Ishikawa (cell line): ENCODE data around the gene RYR2.

ENCODE experiments used
- CEBPB ChIP-seq: IDR thresholded peaks from 2 replicates; pipeline ENCODE4 v1.6.1; 2012
- CREB1 ChIP-seq: IDR thresholded peaks from 2 replicates; pipeline ENCODE4 v1.6.1; 2012; ENCODE audit warnings: low read depth
- EGR1 ChIP-seq: IDR thresholded peaks from 2 replicates; pipeline ENCODE4 v1.6.1; 2012
- EP300 ChIP-seq: IDR thresholded peaks from 2 replicates; pipeline ENCODE4 v1.6.1; 2012; ENCODE audit warnings: borderline replicate concordance
- FOXM1 ChIP-seq: IDR thresholded peaks from 2 replicates; pipeline ENCODE4 v1.6.1; 2012; ENCODE audit warnings: low read depth, borderline replicate concordance
- MAX ChIP-seq: IDR thresholded peaks from 2 replicates; pipeline ENCODE4 v1.6.1; 2012
- NFIC ChIP-seq: IDR thresholded peaks from 2 replicates; pipeline ENCODE4 v1.6.1; 2012
- RAD21 ChIP-seq: IDR thresholded peaks from 2 replicates; pipeline ENCODE4 v1.6.1; 2012; ENCODE audit warnings: low read depth
- REST ChIP-seq: IDR thresholded peaks from 2 replicates; pipeline ENCODE4 v1.6.1; 2012; ENCODE audit warnings: low read depth, mild to moderate bottlenecking
- TAF1 ChIP-seq: IDR thresholded peaks from 2 replicates; pipeline ENCODE4 v1.6.1; 2012; ENCODE audit warnings: low read depth, mild to moderate bottlenecking
- TCF12 ChIP-seq: IDR thresholded peaks from 2 replicates; pipeline ENCODE4 v1.6.1; 2012; ENCODE audit warnings: low read depth
- TEAD4 ChIP-seq: IDR thresholded peaks from 2 replicates; pipeline ENCODE4 v1.6.1; 2012
- USF1 ChIP-seq: IDR thresholded peaks from 2 replicates; pipeline ENCODE4 v1.6.1; 2012
- YY1 ChIP-seq: IDR thresholded peaks from 2 replicates; pipeline ENCODE4 v1.6.1; 2012; ENCODE audit warnings: low read depth
- ZBTB7A ChIP-seq: IDR thresholded peaks from 2 replicates; pipeline ENCODE4 v1.6.1; 2012; ENCODE audit warnings: low read depth

RYR2 gene

GRCh38 chr1:237201155-237201554 lies 159.2 kb downstream of the RYR2 start:
- TF ChIP-seq NFIC (no peak), CREB1 (no peak), EP300 (no peak), CEBPB (no peak), EGR1 (no peak), TCF12 (no peak), YY1 (no peak), ZBTB7A (no peak), TEAD4 (no peak), RAD21 (no peak), FOXM1 (no peak), USF1 (no peak), MAX (no peak), REST (no peak), TAF1 (no peak)

GRCh38 chr1:237204841-237205240 lies 162.9 kb downstream of the RYR2 start:
- TF ChIP-seq FOXM1 (no peak), ZBTB7A (no peak)

GRCh38 chr1:237205400-237206064 lies 163.5 kb downstream of the RYR2 start:
- TF ChIP-seq TCF12, result no peak
- no peak for TF ChIP-seq REST
- no peak for TF ChIP-seq EP300
- TF ChIP-seq TAF1, result no peak
- TF ChIP-seq CEBPB, result no peak
- no peak for TF ChIP-seq ZBTB7A
- TF ChIP-seq RAD21, result no peak
- no peak for TF ChIP-seq CREB1
- TF ChIP-seq YY1, result no peak
- TF ChIP-seq MAX, result no peak

- no peak for TF ChIP-seq REST
- TF ChIP-seq CREB1, result no peak
- no peak for TF ChIP-seq EP300
- TF ChIP-seq RAD21, result no peak
- no peak for TF ChIP-seq TCF12
- TF ChIP-seq USF1, result no peak
- no peak for TF ChIP-seq ZBTB7A
- TF ChIP-seq TAF1, result no peak
- no peak for TF ChIP-seq TEAD4
- TF ChIP-seq CEBPB, result no peak
- TF ChIP-seq FOXM1, result no peak
- TF ChIP-seq EGR1, result no peak
- TF ChIP-seq NFIC, result no peak
- TF ChIP-seq YY1, result no peak
- TF ChIP-seq MAX, result no peak
Measured at GRCh38 chr1:237206065-237206414, 164.1 kb downstream of the RYR2 start.

- TF ChIP-seq YY1 (no peak), TCF12 (no peak), CEBPB (no peak), USF1 (no peak), NFIC (no peak), REST (no peak), CREB1 (no peak), EGR1 (no peak), EP300 (no peak), FOXM1 (no peak), TEAD4 (no peak), MAX (no peak)
Measured at GRCh38 chr1:237211031-237211430, 169.0 kb downstream of the RYR2 start.
